ENCODE results near the gene STEAP4.

The STEAP4 gene

GRCh38 chr7:88233828-88234227 is 72.9 kb downstream of the STEAP4 start:
- DNase-seq (ENCODE audit: insufficient read length, low spot score) (no peak), FAIRE-seq (no peak)
- TF ChIP-seq POLR2A (IDR thresholded peaks at IDR 0.05; ENCODE audit: low read depth, low read length) = no peak

- FAIRE-seq = no peak
- DNase-seq (ENCODE audit: insufficient read length, low spot score) = no peak
- no peak for TF ChIP-seq POLR2A (IDR thresholded peaks at IDR 0.05; ENCODE audit: low read depth, low read length)
These were observed 76.0 kb downstream of the STEAP4 start for GRCh38 chr7:88230646-88231045.

- no peak for TF ChIP-seq POLR2A (IDR thresholded peaks at IDR 0.05; ENCODE audit: low read depth, low read length)
- no peak for FAIRE-seq
- DNase-seq (ENCODE audit: insufficient read length, low spot score) = no peak
These were observed 77.2 kb downstream of the STEAP4 start for GRCh38 chr7:88229302-88229995.

GRCh38 chr7:88226886-88227516 is 79.7 kb downstream of the STEAP4 start:
- no peak for TF ChIP-seq POLR2A (IDR thresholded peaks at IDR 0.05; ENCODE audit: low read depth, low read length)
- FAIRE-seq (peak; percentile 75), DNase-seq (ENCODE audit: insufficient read length, low spot score) (no peak)

GRCh38 chr7:88226201-88226600 is 80.5 kb downstream of the STEAP4 start:
- FAIRE-seq = no peak
- TF ChIP-seq POLR2A (IDR thresholded peaks at IDR 0.05; ENCODE audit: low read depth, low read length) = no peak
- no peak for DNase-seq (ENCODE audit: insufficient read length, low spot score)

- TF ChIP-seq POLR2A (IDR thresholded peaks at IDR 0.05; ENCODE audit: low read depth, low read length) = no peak
- no peak for DNase-seq (ENCODE audit: insufficient read length, low spot score)
- FAIRE-seq = peak; percentile 33
These were observed 82.0 kb downstream of the STEAP4 start for GRCh38 chr7:88224601-88225275.

GRCh38 chr7:88223265-88223664 is 83.4 kb downstream of the STEAP4 start:
- no peak for TF ChIP-seq POLR2A (IDR thresholded peaks at IDR 0.05; ENCODE audit: low read depth, low read length)
- no peak for DNase-seq (ENCODE audit: insufficient read length, low spot score)
- FAIRE-seq = no peak
